K562 (cell line): ENCODE data around the gene DRC1. TPM values are rescaled to one million over a fixed set of nuclear protein-coding genes. Genes with fewer than 3 reads are reported as not detected.

ENCODE experiments used
- ATF7 ChIP-seq: fragments of 450-650 bp; IDR thresholded peaks from 2 replicates; pipeline ENCODE4 v1.7.1; 2014; ENCODE audit warnings: mild to moderate bottlenecking, moderate library complexity
- CAMTA2 ChIP-seq: fragments of 250-450 bp; sonication (Bioruptor Pico); conservative IDR thresholded peaks from 2 replicates; pipeline ENCODE4 v1.5.1; 2022
- HLTF ChIP-seq: fragments of 450-650 bp; IDR thresholded peaks from 2 replicates; pipeline ENCODE4 v1.6.1; 2016
- HNRNPH1 ChIP-seq: fragments of 200-400 bp; formaldehyde crosslinking; optimal IDR thresholded peaks from 2 replicates; pipeline ENCODE3; 2017; ENCODE audit warnings: low read depth, mild to moderate bottlenecking, low read length, moderate library complexity
- HNRNPLL ChIP-seq: fragments of 200-400 bp; formaldehyde crosslinking; IDR thresholded peaks from 2 replicates; pipeline ENCODE4 v1.6.1; 2017; ENCODE audit warnings: low read length, low read depth, mild to moderate bottlenecking; ENCODE audit not compliant: poor library complexity, severe bottlenecking
- HOXB6 ChIP-seq: fragments of 250-450 bp; sonication (Bioruptor Pico); IDR thresholded peaks from 2 replicates; pipeline ENCODE4 v1.5.1; 2022; ENCODE audit warnings: mild to moderate bottlenecking, borderline replicate concordance
- KLF10 ChIP-seq: fragments of 250-450 bp; sonication (Bioruptor Pico); IDR thresholded peaks from 2 replicates; pipeline ENCODE4 v1.6.1; 2021; ENCODE audit warnings: matching md5 sums
- MCM5 ChIP-seq: fragments of 450-650 bp; IDR thresholded peaks from 2 replicates; pipeline ENCODE4 v1.6.1; 2016; ENCODE audit warnings: low read depth
- MED1 ChIP-seq: sonication (generic); formaldehyde crosslinking; IDR thresholded peaks from 2 replicates; pipeline ENCODE4 v1.8.1; 2023; ENCODE audit warnings: missing genetic modification reagents, borderline replicate concordance
- MEF2D ChIP-seq: conservative IDR thresholded peaks from 2 replicates; pipeline ENCODE4 v1.6.1; 2016; ENCODE audit warnings: low read depth, missing genetic modification characterization, missing compliant biosample characterization
- NCOA4 ChIP-seq: fragments of 450-650 bp; IDR thresholded peaks from 2 replicates; pipeline ENCODE4 v1.6.1; 2018; ENCODE audit warnings: mild to moderate bottlenecking; ENCODE audit not compliant: partially characterized antibody
- NFRKB ChIP-seq: fragments of 450-650 bp; IDR thresholded peaks from 2 replicates; pipeline ENCODE4 v1.6.1; 2016; ENCODE audit warnings: low read depth
- PHB2 ChIP-seq: fragments of 450-650 bp; IDR thresholded peaks from 2 replicates; pipeline ENCODE4 v1.6.1; 2017; ENCODE audit warnings: low read depth
- SMAD2 ChIP-seq: fragments of 150-350 bp; IDR thresholded peaks from 2 replicates; pipeline ENCODE4 v1.6.1; 2014; ENCODE audit warnings: low read depth, mild to moderate bottlenecking, low read length
- SNIP1 ChIP-seq: fragments of 450-650 bp; IDR thresholded peaks from 2 replicates; pipeline ENCODE4 v1.7.1; 2017; ENCODE audit warnings: low read depth, mild to moderate bottlenecking
- SNRNP70 ChIP-seq: fragments of 200-400 bp; formaldehyde crosslinking; optimal IDR thresholded peaks from 2 replicates; pipeline ENCODE3; 2017; ENCODE audit warnings: low read depth, low read length
- SOX6 ChIP-seq: fragments of 450-650 bp; IDR thresholded peaks from 2 replicates; pipeline ENCODE4 v1.6.1; 2014; ENCODE audit warnings: mild to moderate bottlenecking
- TARDBP ChIP-seq: fragments of 450-650 bp; IDR thresholded peaks from 2 replicates; pipeline ENCODE4 v1.6.1; 2016
- TRIM24 ChIP-seq, 2 experiments: fragments of 450-650 bp; IDR thresholded peaks; 2 replicates each; pipeline ENCODE4 v1.6.1; 2016
- XRCC5 ChIP-seq: fragments of 200-400 bp; formaldehyde crosslinking; IDR thresholded peaks from 2 replicates; pipeline ENCODE4 v1.6.1; 2017; ENCODE audit warnings: low read depth, mild to moderate bottlenecking, low read length
- ZNF274 ChIP-seq: IDR thresholded peaks from 2 replicates; pipeline ENCODE4 v1.6.1; 2011; ENCODE audit warnings: low read depth, mild to moderate bottlenecking, low read length, moderate library complexity, borderline replicate concordance
- polyA plus RNA-seq, 8 experiments: library from polyadenylated mRNA; depleted of rRNA in 4 of 8; stranded (reverse) in 5 of 8; unstranded in 3 of 8; fragments of >200 nt; fragmentation: Nextera tagmentation in 2 of 8; fragmentation: Illumina TruSeq in 1 of 8; extraction: Ambion mirVana in 2 of 8; extraction: Trizol in 1 of 8; gene quantifications; 2 replicates each; pipeline versions ENCODE4 v1.2.1 to v1.2.3, GENCODE V29; 2011 to 2014; ENCODE audit warnings: inconsistent platforms in 1 of 8, missing spikeins in 1 of 8
- total RNA-seq, 7 experiments: library from RNA; depleted of rRNA in 6 of 7; stranded (reverse); fragments of >200 nt in 6 of 7; fragmentation: Illumina TruSeq in 2 of 7; extraction: Trizol in 2 of 7; gene quantifications; 2 replicates each; pipeline versions ENCODE4 v1.2.1 to v1.2.3, GENCODE V29; 2011 to 2021; ENCODE audit warnings: low replicate concordance in 1 of 7
- TF ChIP-seq, protein P1 (sequence below): fragments of 250-450 bp; sonication (Bioruptor Pico); IDR thresholded peaks from 2 replicates; pipeline ENCODE4 v1.5.1; 2021; ENCODE audit warnings: mild to moderate bottlenecking
- TF ChIP-seq, protein P2 (sequence below), 2 experiments: fragments of 200-800 bp in 1 of 2; sonication (Bioruptor generic) in 1 of 2; sonication (generic) in 1 of 2; formaldehyde crosslinking in 1 of 2; IDR thresholded peaks in 1 of 2; conservative IDR thresholded peaks in 1 of 2; 2 replicates each; pipeline versions ENCODE4 v1.5.0 to v1.6.1; 2016 to 2020; ENCODE audit warnings: missing compliant biosample characterization in 1 of 2, missing genetic modification characterization in 1 of 2, missing genetic modification reagents in 1 of 2
- TF ChIP-seq, protein P3 (sequence below): sonication (generic); formaldehyde crosslinking; IDR thresholded peaks from 2 replicates; pipeline ENCODE4 v1.8.0; 2023; ENCODE audit warnings: mild to moderate bottlenecking, missing genetic modification reagents

The DRC1 gene
- total and polyA plus RNA-seq, 9 of the 15 experiments (the other 6 are each of a cell fraction or from before 2014, with no cell fraction given) = 0.07 to 0.10 TPM; not detected in 7

DNA sequence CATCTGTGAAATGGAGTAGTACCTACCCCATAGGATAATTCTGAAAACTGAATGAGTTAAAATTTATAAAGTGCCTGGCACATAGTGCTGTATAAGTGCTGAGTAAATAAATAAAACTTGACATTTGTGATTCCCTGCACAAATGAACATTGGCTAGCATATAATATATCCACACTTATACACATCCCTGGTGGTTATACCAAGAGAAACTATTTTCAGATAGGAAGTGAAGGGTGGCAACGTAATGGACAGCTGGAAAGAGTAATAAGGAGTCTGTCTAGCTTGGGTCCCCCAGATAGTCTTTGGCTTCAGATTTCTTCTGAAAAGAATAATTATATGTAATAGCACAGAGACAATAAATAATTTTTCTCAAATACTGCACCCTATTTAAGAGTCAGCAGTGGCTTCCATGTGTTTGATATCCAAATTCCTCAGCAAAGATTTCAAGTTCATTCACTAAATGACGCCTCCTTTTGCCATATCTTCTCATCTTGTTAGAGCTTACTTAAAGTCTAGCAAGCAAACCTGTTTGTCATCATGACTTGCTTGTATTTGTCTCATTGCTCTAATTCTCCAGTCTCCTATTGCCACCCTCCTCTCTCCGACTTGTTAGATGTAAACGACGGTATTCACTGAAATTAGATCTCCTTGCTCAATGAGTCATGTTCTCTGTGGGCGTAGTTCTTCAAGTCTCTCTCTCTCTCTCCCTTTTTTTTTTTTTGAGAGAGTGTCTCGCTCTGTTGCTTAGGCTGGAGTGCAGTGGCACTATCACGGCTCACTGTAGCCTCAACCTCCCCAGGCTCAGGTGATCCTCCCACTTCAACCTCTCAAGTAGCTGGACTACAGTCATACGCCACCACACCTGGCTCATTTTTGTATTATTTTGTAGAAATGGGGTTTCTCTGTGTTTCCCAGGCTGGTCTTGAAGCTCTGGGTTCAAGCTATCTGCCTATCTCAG, 46.4 kb upstream of the DRC1 start (continued):
- TF ChIP-seq KLF10 (no peak), HNRNPH1 (no peak), TARDBP (no peak), SOX6 (peak; percentile 71), PHB2 (no peak), HLTF (peak; percentile 75; the same call in 1 of the 2 replicates), MEF2D (tag) (no peak), MED1 (no peak), SNRNP70 (no peak), TRIM24 (IDR thresholded peaks at IDR 0.05) (peak; percentile 74 to 77; a peak in 3 of 4 replicates), ZNF274 (no peak), MCM5 (no peak), CAMTA2 (CRISPR knock-in tag) (no peak), SNIP1 (no peak), NCOA4 (no peak), NFRKB (peak; percentile 25; the same call in 1 of the 2 replicates), SMAD2 (no peak), XRCC5 (no peak), ATF7 (peak; percentile 88), HOXB6 (CRISPR knock-in tag) (no peak), HNRNPLL (no peak)
- TF ChIP-seq, protein P1, sequence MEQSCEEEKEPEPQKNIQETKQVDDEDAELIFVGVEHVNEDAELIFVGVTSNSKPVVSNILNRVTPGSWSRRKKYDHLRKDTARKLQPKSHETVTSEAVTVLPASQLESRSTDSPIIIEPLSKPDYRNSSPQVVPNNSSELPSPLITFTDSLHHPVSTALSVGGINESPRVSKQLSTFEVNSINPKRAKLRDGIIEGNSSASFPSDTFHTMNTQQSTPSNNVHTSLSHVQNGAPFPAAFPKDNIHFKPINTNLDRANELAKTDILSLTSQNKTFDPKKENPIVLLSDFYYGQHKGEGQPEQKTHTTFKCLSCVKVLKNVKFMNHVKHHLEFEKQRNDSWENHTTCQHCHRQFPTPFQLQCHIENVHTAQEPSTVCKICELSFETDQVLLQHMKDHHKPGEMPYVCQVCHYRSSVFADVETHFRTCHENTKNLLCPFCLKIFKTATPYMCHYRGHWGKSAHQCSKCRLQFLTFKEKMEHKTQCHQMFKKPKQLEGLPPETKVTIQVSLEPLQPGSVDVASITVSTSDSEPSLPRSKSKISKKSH (CRISPR knock-in tag) = no peak
- TF ChIP-seq, protein P2, sequence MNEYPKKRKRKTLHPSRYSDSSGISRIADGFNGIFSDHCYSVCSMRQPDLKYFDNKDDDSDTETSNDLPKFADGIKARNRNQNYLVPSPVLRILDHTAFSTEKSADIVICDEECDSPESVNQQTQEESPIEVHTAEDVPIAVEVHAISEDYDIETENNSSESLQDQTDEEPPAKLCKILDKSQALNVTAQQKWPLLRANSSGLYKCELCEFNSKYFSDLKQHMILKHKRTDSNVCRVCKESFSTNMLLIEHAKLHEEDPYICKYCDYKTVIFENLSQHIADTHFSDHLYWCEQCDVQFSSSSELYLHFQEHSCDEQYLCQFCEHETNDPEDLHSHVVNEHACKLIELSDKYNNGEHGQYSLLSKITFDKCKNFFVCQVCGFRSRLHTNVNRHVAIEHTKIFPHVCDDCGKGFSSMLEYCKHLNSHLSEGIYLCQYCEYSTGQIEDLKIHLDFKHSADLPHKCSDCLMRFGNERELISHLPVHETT (CRISPR knock-in tag; conservative IDR thresholded peaks at IDR 0.05 in 1 of 2, IDR thresholded peaks at IDR 0.05 in 1 of 2) = no peak
- TF ChIP-seq, protein P3, sequence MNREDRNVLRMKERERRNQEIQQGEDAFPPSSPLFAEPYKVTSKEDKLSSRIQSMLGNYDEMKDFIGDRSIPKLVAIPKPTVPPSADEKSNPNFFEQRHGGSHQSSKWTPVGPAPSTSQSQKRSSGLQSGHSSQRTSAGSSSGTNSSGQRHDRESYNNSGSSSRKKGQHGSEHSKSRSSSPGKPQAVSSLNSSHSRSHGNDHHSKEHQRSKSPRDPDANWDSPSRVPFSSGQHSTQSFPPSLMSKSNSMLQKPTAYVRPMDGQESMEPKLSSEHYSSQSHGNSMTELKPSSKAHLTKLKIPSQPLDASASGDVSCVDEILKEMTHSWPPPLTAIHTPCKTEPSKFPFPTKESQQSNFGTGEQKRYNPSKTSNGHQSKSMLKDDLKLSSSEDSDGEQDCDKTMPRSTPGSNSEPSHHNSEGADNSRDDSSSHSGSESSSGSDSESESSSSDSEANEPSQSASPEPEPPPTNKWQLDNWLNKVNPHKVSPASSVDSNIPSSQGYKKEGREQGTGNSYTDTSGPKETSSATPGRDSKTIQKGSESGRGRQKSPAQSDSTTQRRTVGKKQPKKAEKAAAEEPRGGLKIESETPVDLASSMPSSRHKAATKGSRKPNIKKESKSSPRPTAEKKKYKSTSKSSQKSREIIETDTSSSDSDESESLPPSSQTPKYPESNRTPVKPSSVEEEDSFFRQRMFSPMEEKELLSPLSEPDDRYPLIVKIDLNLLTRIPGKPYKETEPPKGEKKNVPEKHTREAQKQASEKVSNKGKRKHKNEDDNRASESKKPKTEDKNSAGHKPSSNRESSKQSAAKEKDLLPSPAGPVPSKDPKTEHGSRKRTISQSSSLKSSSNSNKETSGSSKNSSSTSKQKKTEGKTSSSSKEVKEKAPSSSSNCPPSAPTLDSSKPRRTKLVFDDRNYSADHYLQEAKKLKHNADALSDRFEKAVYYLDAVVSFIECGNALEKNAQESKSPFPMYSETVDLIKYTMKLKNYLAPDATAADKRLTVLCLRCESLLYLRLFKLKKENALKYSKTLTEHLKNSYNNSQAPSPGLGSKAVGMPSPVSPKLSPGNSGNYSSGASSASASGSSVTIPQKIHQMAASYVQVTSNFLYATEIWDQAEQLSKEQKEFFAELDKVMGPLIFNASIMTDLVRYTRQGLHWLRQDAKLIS (CRISPR knock-in tag) = peak; percentile 62; the same call in 1 of the 2 replicates
